Hepatocyte (in vitro differentiated cells): ENCODE measurements around the gene MEIS2.

Experiments
- EZH2 ChIP-seq: fragments of 200-600 bp; sonication (generic); IDR thresholded peaks from 2 replicates; pipeline ENCODE4 v1.6.1; 2016; ENCODE audit warnings: antibody characterized with exemption, mild to moderate bottlenecking, borderline replicate concordance
- EZH2phosphoT487 ChIP-seq: fragments of 200-600 bp; sonication (generic); IDR thresholded peaks from one replicate; pipeline ENCODE4 v1.6.1; 2018; ENCODE audit warnings: antibody characterized with exemption, mild to moderate bottlenecking, low read depth, moderate library complexity; ENCODE audit not compliant: unreplicated experiment, severe bottlenecking
- TF ChIP-seq, protein P1 (sequence below): fragments of 200-600 bp; sonication (generic); IDR thresholded peaks from 2 replicates; pipeline ENCODE4 v1.5.1; 2016; ENCODE audit warnings: antibody characterized with exemption, mild to moderate bottlenecking; ENCODE audit not compliant: poor library complexity

DNA sequence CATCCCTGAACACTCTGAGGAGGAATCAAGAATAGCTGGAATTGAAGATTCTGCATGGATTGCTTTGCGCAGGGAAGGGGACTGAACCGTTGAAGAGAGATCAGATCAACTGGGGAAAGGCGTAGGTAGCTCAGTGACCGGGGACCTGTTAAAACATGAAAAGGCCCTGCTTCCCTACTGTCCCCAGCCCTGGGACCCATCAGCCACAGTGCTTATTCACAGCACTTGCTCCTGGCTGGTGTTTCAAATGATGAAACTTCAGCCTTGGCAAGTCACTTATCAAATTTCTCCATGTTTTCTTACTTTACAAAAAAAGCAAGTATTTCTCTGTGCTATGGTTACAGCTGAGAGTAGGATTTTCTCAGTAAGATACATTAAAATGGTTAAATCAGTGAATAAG lies 199.3 kb downstream of the MEIS2 start:
- TF ChIP-seq, protein P1, sequence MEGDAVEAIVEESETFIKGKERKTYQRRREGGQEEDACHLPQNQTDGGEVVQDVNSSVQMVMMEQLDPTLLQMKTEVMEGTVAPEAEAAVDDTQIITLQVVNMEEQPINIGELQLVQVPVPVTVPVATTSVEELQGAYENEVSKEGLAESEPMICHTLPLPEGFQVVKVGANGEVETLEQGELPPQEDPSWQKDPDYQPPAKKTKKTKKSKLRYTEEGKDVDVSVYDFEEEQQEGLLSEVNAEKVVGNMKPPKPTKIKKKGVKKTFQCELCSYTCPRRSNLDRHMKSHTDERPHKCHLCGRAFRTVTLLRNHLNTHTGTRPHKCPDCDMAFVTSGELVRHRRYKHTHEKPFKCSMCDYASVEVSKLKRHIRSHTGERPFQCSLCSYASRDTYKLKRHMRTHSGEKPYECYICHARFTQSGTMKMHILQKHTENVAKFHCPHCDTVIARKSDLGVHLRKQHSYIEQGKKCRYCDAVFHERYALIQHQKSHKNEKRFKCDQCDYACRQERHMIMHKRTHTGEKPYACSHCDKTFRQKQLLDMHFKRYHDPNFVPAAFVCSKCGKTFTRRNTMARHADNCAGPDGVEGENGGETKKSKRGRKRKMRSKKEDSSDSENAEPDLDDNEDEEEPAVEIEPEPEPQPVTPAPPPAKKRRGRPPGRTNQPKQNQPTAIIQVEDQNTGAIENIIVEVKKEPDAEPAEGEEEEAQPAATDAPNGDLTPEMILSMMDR, result no peak
- TF ChIP-seq EZH2 (no peak), EZH2phosphoT487 (no peak)
